ENCODE data around the gene MTLN. TPM values are rescaled to one million over a fixed set of nuclear protein-coding genes. Genes with fewer than 3 reads are reported as not detected.
"Not testable (repeated sequence)": the region's sequence is repeated elsewhere in the genome, so short reads cannot be mapped to it uniquely, and the experiment has no call there.

Gene MTLN
- total and polyA plus RNA-seq, 12 donors, result 129 to 848 (median 177) TPM

- no peak for ATAC-seq
- H3K27me3 ChIP-seq, result peaks cover 0 to 65% (median 16%) of the 10 kb centered on the region in 7 donors
- WGBS, 2 donors, result 49 to 51% methylated on average over 4 of the region's 4 CpGs
Observed at GRCh38 chr2:110221938-110222337, 9.6 kb upstream of the MTLN start.

GRCh38 chr2:110220190-110220564 is 7.8 kb upstream of the MTLN start:
- no peak for DNase-seq
- Histone ChIP-seq H3K9me3 (no peaks in the 10 kb centered on the region), H3K27ac (no peak overlapping the region), H3K27me3 (peaks cover 0 to 64% (median 10%) of the 10 kb centered on the region in 7 donors), H3K4me3 (no peak overlapping the region), H3K36me3 (no peaks in the 10 kb centered on the region), H3K4me1 (no peaks in the 10 kb centered on the region)
- 72 to 86% methylated on average over 2 of the region's 2 CpGs for WGBS, 2 donors
- TF ChIP-seq CTCF (IDR thresholded peaks at IDR 0.05), result no peak
- no peak for ATAC-seq
- intact Hi-C loops (cut with DNase I), result no loop called here

More at GRCh38 chr2:110221938-110222337, 9.6 kb upstream of the MTLN start:
- Histone ChIP-seq H3K9me3 (no peaks in the 10 kb centered on the region), H3K4me1 (no peaks in the 10 kb centered on the region), H3K36me3 (no peaks in the 10 kb centered on the region), H3K4me3 (no peak overlapping the region), H3K27ac (no peak overlapping the region)
- intact Hi-C loops (cut with DNase I), result no loop called here
- TF ChIP-seq CTCF (IDR thresholded peaks at IDR 0.05), result no peak
- no peak for DNase-seq

DNA sequence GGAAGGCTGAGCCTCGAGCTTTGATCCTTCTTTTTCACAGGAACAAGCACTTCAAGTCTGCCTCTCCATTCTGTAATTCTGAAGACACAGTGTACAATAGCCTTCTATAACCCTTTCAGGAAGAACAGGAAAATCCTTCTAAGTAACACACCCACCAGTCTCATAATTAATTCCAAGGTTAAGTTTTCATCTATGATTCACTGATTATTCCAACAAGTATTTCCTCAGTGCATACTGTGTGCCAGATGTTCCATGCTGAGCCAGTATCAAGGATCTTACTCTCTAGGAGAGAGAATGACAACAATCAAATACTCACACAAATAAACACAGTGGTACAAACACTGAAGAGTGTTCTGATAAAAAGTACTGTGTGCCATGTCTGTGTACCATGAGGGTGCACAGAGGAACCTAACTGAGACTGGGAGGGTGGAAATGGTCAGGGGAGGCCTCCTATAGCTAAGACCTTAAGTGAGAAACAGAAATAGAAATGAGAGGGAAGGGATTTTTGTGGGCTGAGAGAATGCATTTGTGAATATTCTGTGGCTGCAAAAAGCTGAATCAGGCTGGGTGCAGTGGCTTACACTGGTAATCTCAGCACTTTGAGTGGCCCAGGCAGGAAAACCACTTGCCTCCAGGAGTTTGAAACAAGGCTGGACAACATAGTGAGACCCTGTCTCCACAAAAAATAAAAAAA is 7.3 kb upstream of the MTLN start:
- H3K27ac ChIP-seq, result no peak overlapping the region
- intact Hi-C loops (cut with DNase I), result no loop called here
- no peaks in the 10 kb centered on the region for H3K4me1 ChIP-seq
- DNase-seq, result no peak
- no peak overlapping the region for H3K4me3 ChIP-seq
- H3K36me3 ChIP-seq, result no peaks in the 10 kb centered on the region
- ATAC-seq, result no peak
- WGBS, 2 donors, result 44 to 46% methylated on average over 1 of the region's 1 CpG
- peaks cover 0 to 58% (median 9%) of the 10 kb centered on the region in 7 donors for H3K27me3 ChIP-seq
- no peak for TF ChIP-seq CTCF (IDR thresholded peaks at IDR 0.05)
- H3K9me3 ChIP-seq, result no peaks in the 10 kb centered on the region

- intact Hi-C loops (cut with DNase I); H3K36me3 ChIP-seq; ATAC-seq; H3K4me1 ChIP-seq; H3K4me3 ChIP-seq; H3K9me3 ChIP-seq; H3K27ac ChIP-seq; DNase-seq: not testable (repeated sequence)
- 75 to 80% methylated on average over 7 of the region's 7 CpGs for WGBS, 2 donors
- H3K27me3 ChIP-seq, result peaks cover 0 to 55% (median 9%) of the 10 kb centered on the region in 7 donors
Observed at GRCh38 chr2:110218889-110219288, 6.5 kb upstream of the MTLN start.

DNA sequence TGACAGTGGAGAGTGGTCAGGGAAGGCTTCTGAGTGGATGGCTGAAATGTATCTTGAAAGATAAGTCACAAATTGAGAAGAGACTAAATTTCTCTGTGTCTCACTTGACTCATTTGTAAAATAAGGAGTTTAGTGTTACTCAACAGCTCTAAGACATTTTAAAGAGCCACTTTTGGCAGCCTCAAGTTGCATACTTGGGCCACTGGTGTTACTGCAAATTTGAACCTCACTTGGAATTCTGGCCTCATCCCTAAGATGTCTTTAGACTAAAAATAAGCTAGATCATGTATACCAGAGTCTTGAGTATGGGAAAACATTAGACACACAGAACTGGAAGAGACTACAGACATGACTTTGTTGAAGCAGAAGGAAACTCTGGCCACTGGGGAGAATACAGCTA is 4.5 kb upstream of the MTLN start:
- Histone ChIP-seq H3K9me3 (peaks cover 0 to 7% (median 0%) of the 10 kb centered on the region in 11 donors), H3K27ac (no peak overlapping the region), H3K27me3 (peaks cover 0 to 46% (median 0%) of the 10 kb centered on the region in 7 donors), H3K4me3 (no peak overlapping the region), H3K4me1 (peaks cover 0 to 10% (median 0%) of the 10 kb centered on the region in 9 donors), H3K36me3 (no peaks in the 10 kb centered on the region)
- TF ChIP-seq CTCF (IDR thresholded peaks at IDR 0.05), result no peak
- DNase-seq, result no peak
- ATAC-seq, result no peak
- intact Hi-C loops (cut with DNase I), result no loop called here
